ENCODE data around the gene USP40.
A peak's percentile ranks its signal among the peaks of the same experiment; 100 is the strongest.

Gene USP40

DNA sequence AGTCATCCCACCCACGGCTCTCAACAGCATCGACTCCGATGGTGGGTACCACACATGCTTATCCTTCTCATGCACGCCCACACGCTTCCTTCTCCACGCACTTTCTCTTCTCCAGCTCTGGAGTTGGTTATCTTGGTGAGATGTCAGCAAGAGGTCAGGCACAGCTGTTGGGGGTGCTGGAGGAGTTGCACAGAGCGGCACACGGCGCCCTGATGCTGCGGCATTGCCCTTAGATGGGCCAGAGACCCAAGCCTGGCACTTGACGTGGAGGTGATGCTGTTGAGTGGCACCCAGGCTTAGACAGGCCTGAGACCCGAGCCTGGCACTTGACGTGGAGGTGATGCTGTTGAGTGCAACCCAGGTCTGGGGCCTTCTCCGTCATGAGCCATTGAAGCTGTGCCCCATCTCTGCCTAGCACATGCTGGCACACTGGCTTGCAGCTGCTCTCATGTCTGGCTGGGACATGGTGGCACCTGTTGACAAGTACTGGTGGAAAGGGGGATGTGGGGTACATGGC, 129.1 kb downstream of the USP40 start:
- no peak overlapping the region for H3K18ac ChIP-seq (ENCODE audit: low read length)
- no peak overlapping the region for H3K23ac ChIP-seq (ENCODE audit: low read depth, low read length, poor library complexity)
- peaks cover 15 to 44% of the 10 kb centered on the region in 2 donors for H3K36me3 ChIP-seq (replicated peaks in 1 of 2; ENCODE audit: control insufficient read depth in 2 of 2, insufficient read depth in 2 of 2, low read length in 2 of 2)
- peaks cover 1% of the 10 kb centered on the region for H3K79me1 ChIP-seq (ENCODE audit: low read depth, low read length)
- H3K14ac ChIP-seq (ENCODE audit: low read length) = peak overlapping the region; percentile 83
- no peak overlapping the region for H2BK120ac ChIP-seq (ENCODE audit: low read depth, low read length)
- no peak overlapping the region for H2BK15ac ChIP-seq (ENCODE audit: low read length)
- H3K27ac ChIP-seq (replicated peaks; ENCODE audit: low read length) = no peak overlapping the region
- H2BK5ac ChIP-seq (ENCODE audit: low read length) = peak overlapping the region; percentile 10
- no peak overlapping the region for H2AK5ac ChIP-seq (ENCODE audit: low read depth, low read length)
- no peaks in the 10 kb centered on the region for H3K9me3 ChIP-seq (replicated peaks in 1 of 2; ENCODE audit: control insufficient read depth in 2 of 2, insufficient read depth in 1 of 2, low read depth in 1 of 2, low read length in 2 of 2)
- H3K4ac ChIP-seq (ENCODE audit: low read length) = no peak overlapping the region
- peak overlapping the region; percentile 42 for H4K91ac ChIP-seq (ENCODE audit: low read depth, low read length, poor library complexity)
- H2AFZ ChIP-seq (ENCODE audit: low read length) = no peak overlapping the region
- H3K27me3 ChIP-seq (ENCODE audit: control insufficient read depth in 3 of 3, insufficient read depth in 3 of 3, low read depth in 1 of 3, low read length in 3 of 3) = no peaks in the 10 kb centered on the region
- no peaks in the 10 kb centered on the region for H3K4me1 ChIP-seq (ENCODE audit: control insufficient read depth in 2 of 2, insufficient read depth in 1 of 2, low read depth in 1 of 2, low read length in 2 of 2)
- no peak overlapping the region for H4K8ac ChIP-seq (ENCODE audit: low read depth, low read length)
- no peak overlapping the region for H2BK12ac ChIP-seq (ENCODE audit: low read length)
- peak overlapping the region; percentile 35 for H3K9ac ChIP-seq (ENCODE audit: low read depth, low read length, poor library complexity)
- no peak overlapping the region for H3K4me3 ChIP-seq (ENCODE audit: low read length in 2 of 2)
- no peak for DNase-seq (ENCODE audit: low spot score)
- no peak overlapping the region for H3K4me2 ChIP-seq (ENCODE audit: insufficient read depth, low read length, poor library complexity, severe bottlenecking)
- no CpG with 5 or more reads among the region's 14 CpGs for WGBS, 2 donors (ENCODE audit: extremely low coverage in 2 of 2, insufficient read length in 2 of 2, insufficient replicate concordance in 1 of 2)

DNA sequence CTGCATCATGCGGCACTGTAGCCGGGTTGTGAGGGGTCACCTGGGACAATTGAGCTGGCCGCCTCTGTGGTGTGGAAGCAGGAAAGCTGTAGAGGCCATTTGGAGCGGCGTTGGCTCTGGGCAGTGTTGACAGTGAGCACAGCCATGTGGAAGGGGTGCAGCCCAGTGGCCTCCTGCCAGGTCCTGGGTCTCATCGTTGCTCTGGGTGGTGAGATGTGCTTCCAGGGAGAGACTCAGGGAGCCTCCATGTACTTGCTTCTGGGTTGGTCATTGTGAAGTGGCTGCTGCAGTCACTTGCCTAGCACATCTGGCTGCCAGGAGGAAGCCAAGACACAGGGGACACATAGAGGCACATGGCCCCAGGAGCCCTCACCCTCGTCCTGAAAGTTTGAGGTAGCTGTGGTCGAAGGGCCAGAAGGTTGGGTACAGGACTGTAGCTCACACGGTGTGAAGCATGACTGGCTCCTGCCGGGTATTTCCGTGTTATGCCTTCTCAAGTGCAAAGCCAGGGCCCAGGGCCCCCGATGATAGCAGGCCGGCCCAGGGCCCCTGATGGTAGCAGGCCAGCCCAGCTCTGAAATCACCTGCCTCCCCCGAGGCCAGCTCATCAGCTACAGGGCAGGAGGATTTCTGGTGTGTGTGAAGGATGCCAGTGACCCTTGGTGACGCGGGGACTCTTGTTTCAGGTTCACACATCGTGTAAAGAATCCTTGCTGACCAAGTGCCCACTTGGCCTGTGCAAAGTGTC, 129.7 kb downstream of the USP40 start:
- H3K4me1 ChIP-seq (ENCODE audit: control insufficient read depth in 2 of 2, insufficient read depth in 1 of 2, low read depth in 1 of 2, low read length in 2 of 2) = no peaks in the 10 kb centered on the region
- peak overlapping the region; percentile 42 for H4K91ac ChIP-seq (ENCODE audit: low read depth, low read length, poor library complexity)
- DNase-seq (ENCODE audit: low spot score) = no peak
- H3K27me3 ChIP-seq (ENCODE audit: control insufficient read depth in 3 of 3, insufficient read depth in 3 of 3, low read depth in 1 of 3, low read length in 3 of 3) = no peaks in the 10 kb centered on the region
- no peaks in the 10 kb centered on the region for H3K9me3 ChIP-seq (replicated peaks in 1 of 2; ENCODE audit: control insufficient read depth in 2 of 2, insufficient read depth in 1 of 2, low read depth in 1 of 2, low read length in 2 of 2)
- H3K4ac ChIP-seq (ENCODE audit: low read length) = no peak overlapping the region
- H2AK5ac ChIP-seq (ENCODE audit: low read depth, low read length) = no peak overlapping the region
- peaks cover 15 to 44% of the 10 kb centered on the region in 2 donors for H3K36me3 ChIP-seq (replicated peaks in 1 of 2; ENCODE audit: control insufficient read depth in 2 of 2, insufficient read depth in 2 of 2, low read length in 2 of 2)
- H3K27ac ChIP-seq (replicated peaks; ENCODE audit: low read length) = no peak overlapping the region
- no peak overlapping the region for H3K4me2 ChIP-seq (ENCODE audit: insufficient read depth, low read length, poor library complexity, severe bottlenecking)
- H2BK15ac ChIP-seq (ENCODE audit: low read length) = no peak overlapping the region
- peaks cover 1% of the 10 kb centered on the region for H3K79me1 ChIP-seq (ENCODE audit: low read depth, low read length)
- H3K9ac ChIP-seq (ENCODE audit: low read depth, low read length, poor library complexity) = no peak overlapping the region
- no peak overlapping the region for H3K4me3 ChIP-seq (ENCODE audit: low read length in 2 of 2)
- no peak overlapping the region for H2BK5ac ChIP-seq (ENCODE audit: low read length)
- H2BK12ac ChIP-seq (ENCODE audit: low read length) = no peak overlapping the region
- WGBS, 2 donors (ENCODE audit: extremely low coverage in 2 of 2, insufficient read length in 2 of 2, insufficient replicate concordance in 1 of 2) = no CpG with 5 or more reads among the region's 17 CpGs
- no peak overlapping the region for H3K14ac ChIP-seq (ENCODE audit: low read length)
- no peak overlapping the region for H4K8ac ChIP-seq (ENCODE audit: low read depth, low read length)
- H3K18ac ChIP-seq (ENCODE audit: low read length) = no peak overlapping the region
- no peak overlapping the region for H3K23ac ChIP-seq (ENCODE audit: low read depth, low read length, poor library complexity)
- no peak overlapping the region for H2AFZ ChIP-seq (ENCODE audit: low read length)
- H2BK120ac ChIP-seq (ENCODE audit: low read depth, low read length) = no peak overlapping the region

DNA sequence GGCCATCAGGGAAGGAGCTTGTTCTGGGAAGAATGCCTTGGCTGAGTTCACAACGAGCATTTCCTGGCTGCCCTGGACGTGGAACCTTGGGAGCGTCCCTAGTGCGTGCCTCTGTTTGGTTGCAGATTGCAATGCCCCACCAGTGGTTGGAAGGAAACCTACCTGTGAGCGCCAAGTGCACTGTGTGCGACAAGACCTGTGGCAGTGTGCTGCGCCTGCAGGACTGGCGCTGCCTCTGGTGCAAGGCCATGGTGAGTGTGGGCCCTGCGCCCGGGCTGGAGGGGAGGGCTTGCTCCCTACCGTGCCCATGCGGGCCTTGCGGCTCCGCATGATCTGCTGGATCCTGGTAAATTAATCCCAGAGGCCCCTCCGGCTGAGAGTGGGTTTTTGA, 130.4 kb downstream of the USP40 start:
- Histone ChIP-seq H3K4me3 (ENCODE audit: low read length in 2 of 2) (no peak overlapping the region), H2AK5ac (ENCODE audit: low read depth, low read length) (no peak overlapping the region), H3K9me3 (replicated peaks in 1 of 2; ENCODE audit: control insufficient read depth in 2 of 2, insufficient read depth in 1 of 2, low read depth in 1 of 2, low read length in 2 of 2) (no peaks in the 10 kb centered on the region), H3K27me3 (ENCODE audit: control insufficient read depth in 3 of 3, insufficient read depth in 3 of 3, low read depth in 1 of 3, low read length in 3 of 3) (no peaks in the 10 kb centered on the region), H2BK120ac (ENCODE audit: low read depth, low read length) (no peak overlapping the region), H3K36me3 (replicated peaks in 1 of 2; ENCODE audit: control insufficient read depth in 2 of 2, insufficient read depth in 2 of 2, low read length in 2 of 2) (peaks cover 15 to 44% of the 10 kb centered on the region in 2 donors), H3K79me1 (ENCODE audit: low read depth, low read length) (no peaks in the 10 kb centered on the region), H2BK12ac (ENCODE audit: low read length) (no peak overlapping the region), H2BK5ac (ENCODE audit: low read length) (no peak overlapping the region), H4K8ac (ENCODE audit: low read depth, low read length) (no peak overlapping the region), H3K23ac (ENCODE audit: low read depth, low read length, poor library complexity) (no peak overlapping the region), H4K91ac (ENCODE audit: low read depth, low read length, poor library complexity) (no peak overlapping the region), H2AFZ (ENCODE audit: low read length) (no peak overlapping the region), H3K27ac (replicated peaks; ENCODE audit: low read length) (no peak overlapping the region), H3K14ac (ENCODE audit: low read length) (peak overlapping the region; percentile 9), H3K4me1 (ENCODE audit: control insufficient read depth in 2 of 2, insufficient read depth in 1 of 2, low read depth in 1 of 2, low read length in 2 of 2) (no peaks in the 10 kb centered on the region), H3K9ac (ENCODE audit: low read depth, low read length, poor library complexity) (no peak overlapping the region), H3K4me2 (ENCODE audit: insufficient read depth, low read length, poor library complexity, severe bottlenecking) (no peak overlapping the region), H2BK15ac (ENCODE audit: low read length) (no peak overlapping the region), H3K18ac (ENCODE audit: low read length) (no peak overlapping the region), H3K4ac (ENCODE audit: low read length) (no peak overlapping the region)
- WGBS, 2 donors (ENCODE audit: extremely low coverage in 2 of 2, insufficient read length in 2 of 2, insufficient replicate concordance in 1 of 2) = no CpG with 5 or more reads among the region's 15 CpGs
- no peak for DNase-seq (ENCODE audit: low spot score)

DNA sequence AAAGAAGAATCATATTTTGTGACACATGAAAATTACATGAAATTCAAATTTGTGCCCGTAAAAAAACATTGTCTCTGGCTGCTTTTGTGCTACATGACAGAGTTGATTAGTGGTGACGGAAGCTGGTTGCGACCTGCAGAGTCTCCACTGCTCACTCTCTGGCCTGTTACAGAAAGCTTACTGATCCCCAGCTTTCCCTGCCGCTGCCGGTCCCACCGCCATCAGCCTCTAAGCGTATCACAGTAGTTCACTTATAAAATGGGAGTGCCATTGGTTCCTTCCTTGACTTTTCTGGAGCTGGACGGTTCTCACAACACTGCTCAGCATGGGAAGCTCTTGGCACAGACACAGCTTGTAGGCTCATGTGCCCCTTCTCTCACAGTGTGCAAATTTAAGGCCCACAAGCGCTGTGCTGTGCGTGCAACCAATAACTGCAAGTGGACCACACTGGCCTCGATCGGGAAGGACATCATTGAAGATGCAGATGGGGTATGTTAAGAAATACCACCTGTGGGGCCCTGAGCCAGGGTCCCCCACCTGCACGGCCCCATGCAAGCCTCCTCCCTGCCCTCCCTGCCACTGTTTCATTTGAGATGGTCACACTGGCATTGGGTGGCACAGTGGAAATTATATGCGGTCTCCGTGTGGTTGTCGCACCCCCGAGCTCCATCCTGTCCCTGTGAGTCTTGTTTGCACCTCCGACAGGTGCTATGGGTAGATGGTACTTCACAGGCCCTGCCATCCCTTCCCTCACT, 131.0 kb downstream of the USP40 start:
- Histone ChIP-seq H3K4ac (ENCODE audit: low read length) (no peak overlapping the region), H3K18ac (ENCODE audit: low read length) (no peak overlapping the region), H3K4me2 (ENCODE audit: insufficient read depth, low read length, poor library complexity, severe bottlenecking) (no peak overlapping the region)

More for the DNA sequence above, 131.0 kb downstream of the USP40 start:
- Histone ChIP-seq H3K23ac (ENCODE audit: low read depth, low read length, poor library complexity) (no peak overlapping the region), H3K4me3 (ENCODE audit: low read length in 2 of 2) (no peak overlapping the region), H2BK120ac (ENCODE audit: low read depth, low read length) (no peak overlapping the region), H3K27ac (replicated peaks; ENCODE audit: low read length) (no peak overlapping the region), H2AFZ (ENCODE audit: low read length) (no peak overlapping the region), H4K91ac (ENCODE audit: low read depth, low read length, poor library complexity) (no peak overlapping the region), H2BK15ac (ENCODE audit: low read length) (no peak overlapping the region), H3K9ac (ENCODE audit: low read depth, low read length, poor library complexity) (peak overlapping the region; percentile 9), H2BK12ac (ENCODE audit: low read length) (no peak overlapping the region), H3K79me1 (ENCODE audit: low read depth, low read length) (no peaks in the 10 kb centered on the region), H3K9me3 (replicated peaks in 1 of 2; ENCODE audit: control insufficient read depth in 2 of 2, insufficient read depth in 1 of 2, low read depth in 1 of 2, low read length in 2 of 2) (no peaks in the 10 kb centered on the region), H3K14ac (ENCODE audit: low read length) (peak overlapping the region; percentile 9), H3K4me1 (ENCODE audit: control insufficient read depth in 2 of 2, insufficient read depth in 1 of 2, low read depth in 1 of 2, low read length in 2 of 2) (no peaks in the 10 kb centered on the region), H3K27me3 (ENCODE audit: control insufficient read depth in 3 of 3, insufficient read depth in 3 of 3, low read depth in 1 of 3, low read length in 3 of 3) (no peaks in the 10 kb centered on the region), H2AK5ac (ENCODE audit: low read depth, low read length) (no peak overlapping the region), H2BK5ac (ENCODE audit: low read length) (no peak overlapping the region), H3K36me3 (replicated peaks in 1 of 2; ENCODE audit: control insufficient read depth in 2 of 2, insufficient read depth in 2 of 2, low read length in 2 of 2) (peaks cover 15 to 44% of the 10 kb centered on the region in 2 donors), H4K8ac (ENCODE audit: low read depth, low read length) (no peak overlapping the region)
- DNase-seq (ENCODE audit: low spot score) = no peak
- no CpG with 5 or more reads among the region's 18 CpGs for WGBS, 2 donors (ENCODE audit: extremely low coverage in 2 of 2, insufficient read length in 2 of 2, insufficient replicate concordance in 1 of 2)

Measured in neuronal stem cell (in vitro differentiated cells).